Karpas-422 (cell line): ENCODE measurements around the gene BACE1. TPM values are rescaled to one million over a fixed set of nuclear protein-coding genes. Genes with fewer than 3 reads are reported as not detected.

ENCODE experiments used
- DNase-seq: peaks from one replicate; pipeline ENCODE4 v3.0.0-alpha.2; 2015
- H2AFZ ChIP-seq: fragments of 200-600 bp; sonication (generic); 2 replicates; pipeline ENCODE4 v1.6.1; 2014; ENCODE audit warnings: antibody characterized with exemption, low read length, mixed read lengths
- H3K27ac ChIP-seq: fragments of 200-600 bp; sonication (generic); 2 replicates; pipeline ENCODE4 v1.5.1; 2014; ENCODE audit warnings: mild to moderate bottlenecking, low read length, moderate library complexity
- H3K27me3 ChIP-seq: fragments of 200-600 bp; sonication (generic); 2 replicates; pipeline ENCODE4 v1.6.1; 2014; ENCODE audit warnings: low read length, mixed read lengths
- H3K36me3 ChIP-seq: fragments of 200-600 bp; sonication (generic); 2 replicates; pipeline ENCODE4 v1.6.1; 2014; ENCODE audit warnings: low read length, mixed read lengths; ENCODE audit not compliant: insufficient read depth
- H3K4me1 ChIP-seq: fragments of 200-600 bp; sonication (generic); 2 replicates; pipeline ENCODE4 v1.6.1; 2014; ENCODE audit warnings: mild to moderate bottlenecking, low read length, mixed read lengths
- H3K4me2 ChIP-seq: fragments of 200-600 bp; sonication (generic); 2 replicates; pipeline ENCODE4 v1.6.1; 2014; ENCODE audit warnings: low read length, low read depth, mild to moderate bottlenecking; ENCODE audit not compliant: poor library complexity, severe bottlenecking
- H3K4me3 ChIP-seq: fragments of 200-600 bp; sonication (generic); 2 replicates; pipeline ENCODE4 v1.5.1; 2014; ENCODE audit warnings: mild to moderate bottlenecking, antibody characterized with exemption, low read length, mixed read lengths
- H3K79me2 ChIP-seq: fragments of 200-600 bp; sonication (generic); 2 replicates; pipeline ENCODE4 v1.6.1; 2014; ENCODE audit warnings: mild to moderate bottlenecking, low read length, mixed read lengths
- H3K9ac ChIP-seq: fragments of 200-600 bp; sonication (generic); 2 replicates; pipeline ENCODE4 v1.6.0; 2014; ENCODE audit warnings: low read length
- H3K9me2 ChIP-seq: fragments of 200-600 bp; sonication (generic), shearing (Covaris generic); replicated peaks from 2 replicates; pipeline ENCODE4 v1.6.0; 2014; ENCODE audit warnings: mild to moderate bottlenecking, low read length, moderate library complexity; ENCODE audit not compliant: insufficient read depth
- H3K9me3 ChIP-seq: fragments of 300-700, 200-600 bp; sonication (generic); 2 replicates; pipeline ENCODE4 v1.6.1; 2014; ENCODE audit warnings: low read length, mixed read lengths
- H4K20me1 ChIP-seq: fragments of 200-600 bp; sonication (generic); 2 replicates; pipeline ENCODE4 v1.6.1; 2014; ENCODE audit warnings: mild to moderate bottlenecking, antibody characterized with exemption, low read length, low read depth; ENCODE audit not compliant: insufficient read depth
- total RNA-seq: library from RNA; depleted of rRNA; stranded (reverse); fragments of >200 nt; shearing (Covaris generic); gene quantifications from 2 replicates; pipeline ENCODE4 v1.2.3, GENCODE V29; 2014; ENCODE audit warnings: low replicate concordance

BACE1 gene
- total RNA-seq, 1 experiment from 2014 or later = not detected

DNA sequence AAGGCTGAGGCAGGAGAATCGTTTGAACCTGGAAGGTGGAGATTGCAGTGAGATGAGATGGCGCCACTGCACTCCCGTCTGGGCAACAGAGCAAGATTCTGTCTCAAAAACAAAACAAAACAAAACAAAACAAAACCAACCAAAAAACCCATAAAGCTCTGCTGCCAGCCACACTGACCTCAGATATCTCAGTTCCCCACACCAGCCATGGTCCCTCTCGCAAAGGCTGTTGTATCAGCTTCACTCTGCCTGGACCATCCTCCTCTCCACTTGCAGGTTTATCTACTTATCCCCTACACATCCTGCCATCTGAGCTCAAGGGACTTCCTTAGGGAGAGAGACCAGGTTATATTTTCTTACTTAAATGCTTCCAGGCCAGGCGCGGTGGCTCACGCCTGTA, 13.8 kb downstream of the BACE1 start:
- Histone ChIP-seq H4K20me1 (no peaks in the 10 kb centered on the region), H3K36me3 (no peaks in the 10 kb centered on the region), H3K27me3 (no peaks in the 10 kb centered on the region), H3K79me2 (no peaks in the 10 kb centered on the region), H3K4me2 (no peak overlapping the region), H3K27ac (no peak overlapping the region), H3K9me3 (no peaks in the 10 kb centered on the region), H2AFZ (no peak overlapping the region), H3K4me1 (no peaks in the 10 kb centered on the region), H3K9me2 (no peaks in the 10 kb centered on the region), H3K4me3 (no peak overlapping the region), H3K9ac (no peak overlapping the region)
- no peak for DNase-seq

DNA sequence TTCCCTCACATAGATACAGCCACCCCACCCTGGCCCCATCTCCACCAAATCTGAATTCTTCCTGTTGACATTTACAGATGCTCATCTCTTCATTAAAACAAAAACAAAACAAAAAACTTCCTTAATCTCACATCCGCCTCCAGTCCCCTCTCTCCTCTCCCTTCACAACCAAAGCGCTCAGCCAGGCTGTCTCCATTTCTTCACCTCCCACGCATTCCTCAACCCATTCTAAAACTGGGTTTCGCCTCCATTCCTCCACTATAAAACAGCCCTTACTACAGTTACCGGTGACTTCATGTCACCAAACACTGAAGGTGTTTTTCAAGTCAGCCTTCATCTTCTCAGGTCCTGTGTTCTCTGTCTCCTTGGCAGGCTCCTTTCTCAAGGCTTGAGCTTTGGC, 15.3 kb downstream of the BACE1 start:
- H3K9me2 ChIP-seq = no peaks in the 10 kb centered on the region
- H2AFZ ChIP-seq = no peak overlapping the region
- H3K4me2 ChIP-seq = no peak overlapping the region
- H3K27ac ChIP-seq = no peak overlapping the region
- H3K79me2 ChIP-seq = no peaks in the 10 kb centered on the region
- H3K27me3 ChIP-seq = no peaks in the 10 kb centered on the region
- no peak overlapping the region for H3K9ac ChIP-seq
- H3K4me3 ChIP-seq = no peak overlapping the region
- H3K36me3 ChIP-seq = no peaks in the 10 kb centered on the region
- no peaks in the 10 kb centered on the region for H4K20me1 ChIP-seq
- no peak for DNase-seq
- H3K9me3 ChIP-seq = no peaks in the 10 kb centered on the region
- H3K4me1 ChIP-seq = no peaks in the 10 kb centered on the region

DNA sequence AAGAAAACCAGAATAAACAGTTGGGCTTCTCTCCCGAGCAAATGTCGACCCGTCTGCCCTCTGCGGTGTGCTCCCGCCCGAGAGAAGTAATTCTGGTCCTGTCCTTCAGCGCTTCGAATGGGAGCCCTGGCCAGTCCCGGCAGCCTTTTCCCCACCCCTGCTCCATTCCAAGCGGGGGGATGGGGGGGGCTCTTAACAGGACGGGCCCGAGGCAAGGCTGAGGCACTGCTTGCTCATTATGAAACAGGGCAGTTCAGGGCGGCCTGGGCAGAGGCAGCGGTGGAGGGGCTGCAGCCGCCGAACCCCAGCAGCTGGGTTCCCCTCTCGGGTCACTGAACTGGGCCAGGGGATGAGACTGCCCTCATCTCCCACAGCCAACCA, 15.8 kb downstream of the BACE1 start:
- no peaks in the 10 kb centered on the region for H3K9me3 ChIP-seq
- no peaks in the 10 kb centered on the region for H3K4me1 ChIP-seq
- no peaks in the 10 kb centered on the region for H3K9me2 ChIP-seq
- no peak overlapping the region for H3K9ac ChIP-seq
- H4K20me1 ChIP-seq = no peaks in the 10 kb centered on the region
- no peaks in the 10 kb centered on the region for H3K36me3 ChIP-seq
- no peak overlapping the region for H3K4me2 ChIP-seq
- no peak overlapping the region for H3K4me3 ChIP-seq
- no peak for DNase-seq
- no peak overlapping the region for H3K27ac ChIP-seq
- no peaks in the 10 kb centered on the region for H3K79me2 ChIP-seq
- H2AFZ ChIP-seq = no peak overlapping the region
- H3K27me3 ChIP-seq = no peaks in the 10 kb centered on the region

DNA sequence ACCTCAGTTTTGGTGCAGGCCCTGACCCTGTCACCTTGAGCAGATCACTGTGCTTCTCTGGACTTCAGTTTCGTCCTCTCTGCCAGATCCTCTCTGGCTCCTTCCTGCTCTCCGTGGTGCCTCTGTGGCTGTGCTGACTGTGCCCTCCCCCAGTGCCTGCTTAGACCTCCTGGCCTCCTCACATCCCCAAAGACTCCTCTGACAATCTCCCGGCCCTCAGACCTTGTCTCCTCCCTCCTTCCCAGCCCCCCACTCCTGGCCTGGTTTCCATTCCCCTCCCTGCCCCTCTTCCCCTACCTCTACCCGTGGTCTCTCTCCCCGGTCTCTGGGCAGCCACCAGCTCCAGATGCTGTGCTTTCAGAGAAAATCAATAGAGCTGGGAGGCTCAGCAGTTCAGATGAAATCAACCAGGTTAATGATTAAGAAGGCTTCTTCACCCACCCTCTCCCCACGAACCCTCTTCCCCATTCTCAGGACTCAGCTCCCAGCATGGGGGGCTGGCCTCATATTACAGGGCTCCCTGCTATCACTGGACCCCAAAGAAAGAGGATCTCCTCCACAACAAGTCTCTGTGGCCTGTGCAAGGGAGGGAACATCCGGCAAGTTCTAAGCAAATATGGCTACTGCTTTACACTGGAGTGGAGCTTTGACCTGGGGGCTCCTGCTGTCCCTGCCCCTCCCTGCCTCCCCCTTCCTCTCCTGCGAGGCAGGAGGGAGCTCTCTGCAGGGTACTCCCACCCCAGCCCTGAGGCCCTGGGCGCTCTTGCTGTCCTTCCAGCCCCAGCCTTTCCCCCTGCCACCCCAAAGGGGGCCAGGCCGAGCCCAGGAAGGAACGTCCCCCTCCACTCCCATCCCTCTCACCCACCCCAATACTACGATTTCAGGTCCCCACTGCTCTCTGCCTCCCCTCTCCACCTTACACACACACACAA, 16.4 kb downstream of the BACE1 start:
- Histone ChIP-seq H4K20me1 (no peaks in the 10 kb centered on the region), H3K9ac (no peak overlapping the region), H3K4me2 (no peak overlapping the region), H3K27me3 (no peaks in the 10 kb centered on the region), H3K9me2 (no peaks in the 10 kb centered on the region), H3K4me1 (no peaks in the 10 kb centered on the region), H3K4me3 (no peak overlapping the region), H3K27ac (no peak overlapping the region), H3K9me3 (no peaks in the 10 kb centered on the region), H2AFZ (no peak overlapping the region), H3K79me2 (no peaks in the 10 kb centered on the region), H3K36me3 (no peaks in the 10 kb centered on the region)
- DNase-seq = no peak

DNA sequence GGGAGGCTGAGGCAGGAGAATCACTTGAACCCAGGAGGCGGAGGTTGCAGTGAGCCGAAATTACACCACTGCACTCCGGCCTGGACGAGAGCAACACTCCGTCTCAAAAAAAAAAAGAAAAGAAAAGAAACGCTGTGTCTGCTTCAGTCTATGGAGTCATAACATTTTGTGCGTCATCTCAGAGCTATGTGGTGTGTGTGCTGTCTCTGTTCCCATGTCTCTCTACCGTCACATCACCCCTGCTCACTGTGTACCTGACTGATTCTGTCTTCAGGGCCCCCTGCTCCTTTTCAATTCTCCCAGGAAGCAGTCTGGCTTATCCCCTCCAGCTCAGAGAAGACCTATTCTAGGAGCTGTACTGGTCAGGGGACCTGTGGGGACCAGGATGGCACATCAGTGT, 17.9 kb downstream of the BACE1 start:
- no peak overlapping the region for H3K4me2 ChIP-seq
- H2AFZ ChIP-seq = no peak overlapping the region
- no peaks in the 10 kb centered on the region for H3K4me1 ChIP-seq
- no peaks in the 10 kb centered on the region for H3K79me2 ChIP-seq
- no peak overlapping the region for H3K27ac ChIP-seq
- H3K4me3 ChIP-seq = no peak overlapping the region
- H3K9me2 ChIP-seq = no peaks in the 10 kb centered on the region
- H3K36me3 ChIP-seq = no peaks in the 10 kb centered on the region
- no peak overlapping the region for H3K9ac ChIP-seq
- no peaks in the 10 kb centered on the region for H3K9me3 ChIP-seq
- H4K20me1 ChIP-seq = no peaks in the 10 kb centered on the region
- no peaks in the 10 kb centered on the region for H3K27me3 ChIP-seq
- DNase-seq = no peak

DNA sequence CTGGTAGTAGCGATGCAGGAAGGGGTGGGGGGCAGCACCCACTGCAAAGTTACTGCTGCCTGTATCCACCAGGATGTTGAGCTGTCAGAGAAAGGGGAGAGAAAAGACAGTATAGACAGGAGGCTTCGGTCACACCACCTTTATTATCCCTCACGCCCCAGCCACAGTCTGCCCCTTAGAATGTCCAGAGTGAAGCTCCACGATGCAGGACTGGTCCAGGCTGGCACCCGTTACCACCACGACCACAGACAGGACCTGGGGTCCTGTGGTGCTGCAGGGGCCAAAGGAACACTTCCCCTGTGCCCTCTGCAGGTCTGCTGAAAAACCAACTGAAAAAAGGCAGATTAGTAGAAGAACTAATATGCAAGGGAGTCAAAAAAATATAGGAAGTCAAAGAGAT, 19.2 kb downstream of the BACE1 start:
- no peaks in the 10 kb centered on the region for H3K36me3 ChIP-seq
- no peak overlapping the region for H3K4me3 ChIP-seq
- no peak overlapping the region for H3K4me2 ChIP-seq

DNA sequence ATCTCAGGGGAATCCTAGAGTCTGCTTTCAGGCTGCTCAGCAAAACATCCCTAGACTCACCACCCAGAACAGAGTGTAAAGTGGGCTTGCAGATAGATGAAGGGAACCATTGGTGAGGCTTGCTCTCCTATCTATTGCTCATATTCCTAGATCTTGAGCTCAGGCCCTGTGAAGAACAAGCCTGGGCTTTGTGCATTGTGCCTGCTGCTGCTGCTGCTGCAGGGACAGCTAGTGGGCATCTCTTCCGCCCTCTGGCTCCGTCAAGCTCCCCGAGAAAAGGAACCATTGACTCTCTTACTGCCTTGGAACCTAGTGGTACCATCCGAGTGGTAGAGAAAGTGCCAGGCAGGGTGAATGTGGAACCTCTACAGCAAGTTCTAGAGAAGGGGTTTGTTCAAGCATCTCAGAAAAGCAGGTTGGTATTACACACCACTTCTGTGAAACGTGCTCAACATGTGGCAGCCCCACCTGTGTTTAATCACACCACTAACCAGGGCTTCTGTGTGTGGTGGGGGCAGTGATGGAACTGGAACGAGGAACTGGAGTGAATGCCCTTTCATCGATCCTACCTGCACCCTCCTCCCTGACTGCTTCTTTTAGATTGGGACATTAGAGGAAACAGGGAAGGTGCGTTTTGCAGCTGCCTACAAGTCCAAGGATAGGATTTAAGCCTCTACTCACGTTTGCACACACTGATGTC, 20.5 kb downstream of the BACE1 start:
- Histone ChIP-seq H3K9ac (no peak overlapping the region), H2AFZ (no peak overlapping the region), H4K20me1 (no peaks in the 10 kb centered on the region), H3K4me3 (no peak overlapping the region), H3K27ac (no peak overlapping the region), H3K79me2 (no peaks in the 10 kb centered on the region), H3K4me2 (no peak overlapping the region), H3K36me3 (no peaks in the 10 kb centered on the region), H3K27me3 (no peaks in the 10 kb centered on the region), H3K4me1 (no peaks in the 10 kb centered on the region), H3K9me3 (no peaks in the 10 kb centered on the region), H3K9me2 (no peaks in the 10 kb centered on the region)
- DNase-seq = no peak

More for the DNA sequence above, 19.2 kb downstream of the BACE1 start:
- Histone ChIP-seq H3K9ac (no peak overlapping the region), H3K79me2 (no peaks in the 10 kb centered on the region), H2AFZ (no peak overlapping the region), H3K9me3 (no peaks in the 10 kb centered on the region), H3K4me1 (no peaks in the 10 kb centered on the region), H3K27ac (no peak overlapping the region), H4K20me1 (no peaks in the 10 kb centered on the region), H3K9me2 (no peaks in the 10 kb centered on the region), H3K27me3 (no peaks in the 10 kb centered on the region)
- DNase-seq = no peak

DNA sequence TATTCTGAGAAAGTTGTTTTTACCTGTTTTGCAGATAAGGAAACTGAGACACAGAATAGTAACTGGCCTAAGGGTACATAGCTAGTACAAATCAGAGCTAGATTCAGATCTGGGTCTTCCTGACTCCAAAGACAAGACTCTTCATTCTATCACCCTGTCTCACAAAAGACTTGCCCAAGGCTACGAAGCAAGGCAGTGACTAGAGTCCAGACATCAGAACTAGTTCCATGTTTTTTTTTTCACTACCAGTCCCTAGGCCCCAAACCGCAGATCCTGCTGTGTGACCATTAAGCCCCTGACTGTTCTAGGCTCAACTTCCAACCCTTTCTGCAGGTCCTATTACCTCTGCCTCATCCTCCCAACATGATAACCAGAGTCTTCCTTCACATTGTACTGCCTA, 23.4 kb downstream of the BACE1 start:
- H3K9me2 ChIP-seq = no peaks in the 10 kb centered on the region
- no peak overlapping the region for H3K9ac ChIP-seq
- no peaks in the 10 kb centered on the region for H3K36me3 ChIP-seq
- no peak overlapping the region for H2AFZ ChIP-seq
- H3K4me1 ChIP-seq = no peaks in the 10 kb centered on the region
- no peaks in the 10 kb centered on the region for H4K20me1 ChIP-seq
- no peak overlapping the region for H3K27ac ChIP-seq
- H3K4me3 ChIP-seq = no peak overlapping the region
- no peaks in the 10 kb centered on the region for H3K27me3 ChIP-seq
- no peak overlapping the region for H3K4me2 ChIP-seq
- no peaks in the 10 kb centered on the region for H3K9me3 ChIP-seq
- H3K79me2 ChIP-seq = no peaks in the 10 kb centered on the region
- DNase-seq = no peak
